H9 (cell line): ENCODE measurements around the gene NTSR2. TPM values are rescaled to one million over a fixed set of nuclear protein-coding genes. Genes with fewer than 3 reads are reported as not detected.

Experiments used
- DNase-seq: peaks from one replicate; pipeline ENCODE4 v3.0.0-alpha.2; 2017
- H2AFZ ChIP-seq: one replicate; pipeline ENCODE4 v1.6.1; 2013; ENCODE audit warnings: mild to moderate bottlenecking, low read length, control low read depth, moderate library complexity
- H2AK5ac ChIP-seq: 2 replicates; pipeline ENCODE4 v1.6.1; 2013; ENCODE audit warnings: low read length, control low read depth, mixed read lengths; ENCODE audit not compliant: insufficient read length
- H2BK120ac ChIP-seq: one replicate; pipeline ENCODE4 v1.6.1; 2013; ENCODE audit warnings: low read depth, mild to moderate bottlenecking, low read length, control low read depth, inconsistent platforms; ENCODE audit not compliant: poor library complexity, severe bottlenecking
- H2BK12ac ChIP-seq: 2 replicates; pipeline ENCODE4 v1.6.1; 2013; ENCODE audit warnings: low read length, control low read depth, mixed read lengths, low read depth; ENCODE audit not compliant: insufficient read length
- H2BK15ac ChIP-seq: 2 replicates; pipeline ENCODE4 v1.6.1; 2013; ENCODE audit warnings: low read depth, low read length, control low read depth
- H2BK20ac ChIP-seq: one replicate; pipeline ENCODE4 v1.6.1; 2013; ENCODE audit warnings: low read depth, mild to moderate bottlenecking, low read length, control low read depth, inconsistent platforms; ENCODE audit not compliant: poor library complexity, severe bottlenecking
- H2BK5ac ChIP-seq: 2 replicates; pipeline ENCODE4 v1.6.1; 2013; ENCODE audit warnings: low read length, control low read depth, mixed read lengths; ENCODE audit not compliant: insufficient read length
- H3K14ac ChIP-seq: 2 replicates; pipeline ENCODE4 v1.6.1; 2013; ENCODE audit warnings: low read length, control low read depth; ENCODE audit not compliant: insufficient read depth
- H3K18ac ChIP-seq: 2 replicates; pipeline ENCODE4 v1.6.1; 2013; ENCODE audit warnings: low read depth, mild to moderate bottlenecking, mixed read lengths, low read length, control low read depth; ENCODE audit not compliant: insufficient read length
- H3K23ac ChIP-seq: 2 replicates; pipeline ENCODE4 v1.6.1; 2013; ENCODE audit warnings: low read length, control low read depth, mixed read lengths, low read depth; ENCODE audit not compliant: insufficient read length
- H3K23me2 ChIP-seq: 2 replicates; pipeline ENCODE4 v1.6.1; 2013; ENCODE audit warnings: low read depth, mild to moderate bottlenecking, mixed read lengths, low read length, control low read depth; ENCODE audit not compliant: insufficient read length, poor library complexity, severe bottlenecking
- H3K27ac ChIP-seq: 2 replicates; pipeline ENCODE4 v1.5.1; 2013; ENCODE audit warnings: low read length, control low read depth, mixed read lengths, low read depth; ENCODE audit not compliant: insufficient read length
- H3K27me3 ChIP-seq: 2 replicates; pipeline ENCODE4 v1.6.1; 2013; ENCODE audit warnings: low read length, control low read depth, inconsistent platforms; ENCODE audit not compliant: insufficient read depth
- H3K4ac ChIP-seq: 2 replicates; pipeline ENCODE4 v1.6.1; 2013; ENCODE audit warnings: low read depth, mild to moderate bottlenecking, control low read depth, inconsistent platforms, low read length, moderate library complexity
- H3K4me1 ChIP-seq: 2 replicates; pipeline ENCODE4 v1.6.1; 2013; ENCODE audit warnings: low read length, control low read depth, inconsistent platforms; ENCODE audit not compliant: insufficient read depth
- H3K4me2 ChIP-seq: 2 replicates; pipeline ENCODE4 v1.6.1; 2013; ENCODE audit warnings: low read length, control low read depth, mixed read lengths; ENCODE audit not compliant: insufficient read length, insufficient read depth
- H3K56ac ChIP-seq: 2 replicates; pipeline ENCODE4 v1.6.1; 2013; ENCODE audit warnings: low read depth, mild to moderate bottlenecking, mixed read lengths, low read length, control low read depth; ENCODE audit not compliant: insufficient read length
- H3K79me1 ChIP-seq: 2 replicates; pipeline ENCODE4 v1.6.1; 2013; ENCODE audit warnings: low read depth, mild to moderate bottlenecking, moderate library complexity, low read length, control low read depth, inconsistent platforms; ENCODE audit not compliant: insufficient read depth, poor library complexity, severe bottlenecking
- H3K79me2 ChIP-seq: 2 replicates; pipeline ENCODE4 v1.6.1; 2013; ENCODE audit warnings: low read length, control low read depth, inconsistent platforms; ENCODE audit not compliant: insufficient read depth
- H3K9ac ChIP-seq: 2 replicates; pipeline ENCODE4 v1.6.1; 2013; ENCODE audit warnings: low read length, control low read depth, mixed read lengths; ENCODE audit not compliant: insufficient read length; ENCODE audit errors: extremely low read depth
- H3K9me3 ChIP-seq: one replicate; pipeline ENCODE4 v1.6.1; 2013; ENCODE audit warnings: low read depth, low read length, inconsistent platforms; ENCODE audit not compliant: control insufficient read depth
- H3T11ph ChIP-seq: one replicate; pipeline ENCODE4 v1.6.1; 2013; ENCODE audit warnings: mild to moderate bottlenecking, low read length, control low read depth, inconsistent platforms
- H4K20me1 ChIP-seq: one replicate; pipeline ENCODE4 v1.6.1; 2013; ENCODE audit not compliant: control insufficient read depth, insufficient read length, insufficient read depth
- H4K5ac ChIP-seq: 2 replicates; pipeline ENCODE4 v1.6.1; 2013; ENCODE audit warnings: low read depth, mild to moderate bottlenecking, mixed read lengths, low read length, control low read depth; ENCODE audit not compliant: insufficient read length
- H4K8ac ChIP-seq: replicated peaks from 2 replicates; pipeline ENCODE4 v1.6.1; 2013; ENCODE audit warnings: low read length, control low read depth, mixed read lengths, low read depth; ENCODE audit not compliant: insufficient read length
- H4K91ac ChIP-seq: 2 replicates; pipeline ENCODE4 v1.6.1; 2013; ENCODE audit warnings: low read depth, mild to moderate bottlenecking, moderate library complexity, mixed read lengths, low read length, control low read depth; ENCODE audit not compliant: insufficient read length
- H3K27ac Mint-ChIP-seq, 3 experiments: 2 replicates in 2 of 3; 3 replicates in 1 of 3; pipeline ENCODE4 v1.8.0; 2020 to 2021; ENCODE audit warnings: mixed read lengths in 3 of 3, mild to moderate bottlenecking in 1 of 3, moderate library complexity in 1 of 3
- H3K27me3 Mint-ChIP-seq: 2 replicates; pipeline ENCODE4 v1.8.0; 2021; ENCODE audit warnings: low read depth, mild to moderate bottlenecking, moderate library complexity, mixed read lengths
- H3K36me3 Mint-ChIP-seq, 3 experiments: 2 replicates in 2 of 3; 3 replicates in 1 of 3; pipeline ENCODE4 v1.8.0; 2020 to 2021; ENCODE audit warnings: low read depth in 3 of 3, mixed read lengths in 3 of 3; ENCODE audit not compliant: insufficient read depth in 1 of 3
- H3K4me1 Mint-ChIP-seq, 2 experiments: 2 replicates each; pipeline ENCODE4 v1.8.0; 2020; ENCODE audit warnings: mixed read lengths in 2 of 2
- H3K4me3 Mint-ChIP-seq, 2 experiments: 2 replicates in 1 of 2; 3 replicates in 1 of 2; pipeline ENCODE4 v1.8.0; 2020 to 2021; ENCODE audit warnings: mild to moderate bottlenecking in 2 of 2, mixed read lengths in 2 of 2, moderate library complexity in 1 of 2
- H3K9me3 Mint-ChIP-seq, 2 experiments: 2 replicates in 1 of 2; 3 replicates in 1 of 2; pipeline ENCODE4 v1.8.0; 2020; ENCODE audit warnings: mild to moderate bottlenecking in 2 of 2, mixed read lengths in 2 of 2, moderate library complexity in 1 of 2
- WGBS: extraction: QIAGEN DNeasy Blood & Tissue Kit; methylation state at CpG from one replicate; pipeline ENCODE4 v1.1.7; 2013; ENCODE audit warnings: missing lambda C conversion rate, low lambda C conversion rate, mixed read lengths; ENCODE audit not compliant: insufficient read length; ENCODE audit errors: extremely low coverage; 5-methylcytosine and 5-hydroxymethylcytosine counted together
- total RNA-seq: library from RNA; stranded (reverse); gene quantifications from 2 replicates; pipeline ENCODE4 v1.2.1, GENCODE V29; 2021
- TF ChIP-seq, protein P1 (sequence below): fragments of 200-600 bp; sonication (generic); conservative IDR thresholded peaks from 3 replicates; pipeline ENCODE4 v1.8.0; 2021; ENCODE audit warnings: antibody characterized with exemption, mild to moderate bottlenecking

The NTSR2 gene
- total RNA-seq, 1 experiment from 2014 or later, result not detected

DNA sequence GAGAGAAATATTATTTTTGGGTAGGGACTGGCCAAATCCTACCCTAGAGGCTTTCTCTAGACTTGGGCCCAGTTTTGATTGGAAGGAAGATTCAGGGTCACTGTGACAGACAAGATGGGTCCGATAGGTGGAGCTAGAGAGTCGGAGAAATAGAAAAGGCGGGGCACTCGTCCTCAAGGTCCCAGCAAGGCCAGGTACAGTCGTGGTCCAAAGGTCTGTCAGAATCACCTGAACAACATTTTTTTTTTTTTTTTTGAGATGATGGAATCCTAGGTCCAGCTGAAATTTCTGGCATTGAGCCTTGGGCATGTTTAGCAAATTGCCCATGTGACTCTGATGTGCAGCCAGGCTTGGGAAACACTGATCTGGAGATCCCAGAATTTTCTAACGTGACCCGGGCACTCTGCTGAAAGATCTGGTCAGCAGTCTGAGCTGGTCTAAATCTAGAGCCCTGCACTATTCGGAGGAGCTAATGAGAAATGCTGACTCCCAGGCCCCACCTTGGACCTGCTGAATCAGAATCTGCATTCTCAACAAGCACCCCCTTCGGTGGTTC is 23.0 kb upstream of the NTSR2 start:
- peaks cover 2% of the 10 kb centered on the region for H3K27me3 Mint-ChIP-seq
- peak; percentile 71 for DNase-seq

More for the DNA sequence above, 23.0 kb upstream of the NTSR2 start:
- H3K4me1 ChIP-seq, result no peaks in the 10 kb centered on the region
- H3K27ac Mint-ChIP-seq, result no peak overlapping the region
- H4K5ac ChIP-seq, result no peak overlapping the region
- peaks cover 7% of the 10 kb centered on the region in 2 experiments for H3K4me1 Mint-ChIP-seq
- H3K14ac ChIP-seq, result no peak overlapping the region
- H2BK20ac ChIP-seq, result no peak overlapping the region
- no peak overlapping the region for H3K23ac ChIP-seq
- no peak overlapping the region for H3K27ac ChIP-seq
- H4K8ac ChIP-seq, result no peak overlapping the region
- H2BK120ac ChIP-seq, result no peak overlapping the region
- H3K9me3 ChIP-seq, result no peaks in the 10 kb centered on the region
- no peaks in the 10 kb centered on the region for H3K36me3 Mint-ChIP-seq
- no peak overlapping the region for H2BK12ac ChIP-seq
- no peaks in the 10 kb centered on the region for H3K79me1 ChIP-seq
- H3K18ac ChIP-seq, result no peak overlapping the region
- H3K9ac ChIP-seq, result no peak overlapping the region
- no peak overlapping the region for H3T11ph ChIP-seq
- H3K4me2 ChIP-seq, result no peak overlapping the region
- H3K79me2 ChIP-seq, result no peaks in the 10 kb centered on the region
- H3K9me3 Mint-ChIP-seq, result no peaks in the 10 kb centered on the region
- TF ChIP-seq, protein P1, sequence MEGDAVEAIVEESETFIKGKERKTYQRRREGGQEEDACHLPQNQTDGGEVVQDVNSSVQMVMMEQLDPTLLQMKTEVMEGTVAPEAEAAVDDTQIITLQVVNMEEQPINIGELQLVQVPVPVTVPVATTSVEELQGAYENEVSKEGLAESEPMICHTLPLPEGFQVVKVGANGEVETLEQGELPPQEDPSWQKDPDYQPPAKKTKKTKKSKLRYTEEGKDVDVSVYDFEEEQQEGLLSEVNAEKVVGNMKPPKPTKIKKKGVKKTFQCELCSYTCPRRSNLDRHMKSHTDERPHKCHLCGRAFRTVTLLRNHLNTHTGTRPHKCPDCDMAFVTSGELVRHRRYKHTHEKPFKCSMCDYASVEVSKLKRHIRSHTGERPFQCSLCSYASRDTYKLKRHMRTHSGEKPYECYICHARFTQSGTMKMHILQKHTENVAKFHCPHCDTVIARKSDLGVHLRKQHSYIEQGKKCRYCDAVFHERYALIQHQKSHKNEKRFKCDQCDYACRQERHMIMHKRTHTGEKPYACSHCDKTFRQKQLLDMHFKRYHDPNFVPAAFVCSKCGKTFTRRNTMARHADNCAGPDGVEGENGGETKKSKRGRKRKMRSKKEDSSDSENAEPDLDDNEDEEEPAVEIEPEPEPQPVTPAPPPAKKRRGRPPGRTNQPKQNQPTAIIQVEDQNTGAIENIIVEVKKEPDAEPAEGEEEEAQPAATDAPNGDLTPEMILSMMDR, result peak; percentile 82
- H3K4me3 Mint-ChIP-seq, result no peak overlapping the region
- no peak overlapping the region for H2BK5ac ChIP-seq
- no peak overlapping the region for H3K56ac ChIP-seq
- H3K4ac ChIP-seq, result no peak overlapping the region
- no peak overlapping the region for H2BK15ac ChIP-seq
- H2AK5ac ChIP-seq, result no peak overlapping the region
- no peak overlapping the region for H4K91ac ChIP-seq
- no peaks in the 10 kb centered on the region for H3K23me2 ChIP-seq
- H4K20me1 ChIP-seq, result no peaks in the 10 kb centered on the region
- H2AFZ ChIP-seq, result no peak overlapping the region
- H3K27me3 ChIP-seq, result no peaks in the 10 kb centered on the region
- no CpG with 5 or more reads among the region's 9 CpGs for WGBS
